ENCODE results near the gene KRT82. TPM values are rescaled to one million over a fixed set of nuclear protein-coding genes. Genes with fewer than 3 reads are reported as not detected.

Gene KRT82
- total RNA-seq, 2 donors from 2014 or later: not detected

DNA sequence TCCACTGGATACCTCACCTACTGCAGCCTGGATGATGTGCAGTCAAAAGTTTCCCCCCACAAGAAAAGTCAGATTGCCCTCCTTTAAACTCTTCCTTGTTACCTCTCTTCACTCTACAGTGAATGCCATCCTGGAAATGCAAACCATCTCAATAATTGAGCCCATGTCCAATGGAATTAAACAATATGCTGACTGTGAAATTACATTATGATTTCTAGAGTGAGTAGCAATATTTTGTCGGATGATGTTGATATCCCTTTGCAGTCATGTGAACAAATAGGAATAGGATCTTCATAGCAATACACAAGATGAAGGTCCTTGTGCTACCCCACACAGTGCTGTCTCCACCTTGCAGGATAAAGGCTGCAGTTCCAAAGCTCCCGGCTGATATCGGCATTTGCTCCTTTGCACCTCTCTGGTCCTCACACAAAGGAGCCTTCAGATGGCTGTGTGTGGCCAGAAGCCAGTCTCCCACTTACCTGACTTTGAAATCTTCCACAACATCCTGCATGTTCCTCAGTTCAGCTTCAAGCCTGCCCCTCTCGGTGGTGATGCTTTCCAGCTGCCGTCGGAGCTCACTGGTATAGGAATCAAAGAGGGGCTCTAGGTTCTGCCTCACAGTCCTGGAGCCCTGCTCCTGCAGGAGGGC, 26.5 kb upstream of the KRT82 start:
- no peaks in the 10 kb centered on the region for H3K36me3 Mint-ChIP-seq (ENCODE audit: insufficient read depth in 2 of 2)
- no peak overlapping the region for H3K27ac Mint-ChIP-seq
- no peaks in the 10 kb centered on the region for H3K9me3 Mint-ChIP-seq
- ATAC-seq (replicated peaks in 1 of 2) (no peak), DNase-seq (no peak)
- H3K4me1 Mint-ChIP-seq (ENCODE audit: low read depth): no peaks in the 10 kb centered on the region
- H3K27me3 Mint-ChIP-seq (ENCODE audit: low read depth): peaks cover 31% of the 10 kb centered on the region
- H3K4me3 Mint-ChIP-seq: no peak overlapping the region

- DNase-seq (no peak), ATAC-seq (replicated peaks in 1 of 2) (no peak)
- no peaks in the 10 kb centered on the region for H3K9me3 Mint-ChIP-seq
- H3K4me1 Mint-ChIP-seq (ENCODE audit: low read depth): no peaks in the 10 kb centered on the region
- H3K4me3 Mint-ChIP-seq: no peak overlapping the region
- H3K27me3 Mint-ChIP-seq (ENCODE audit: low read depth): peaks cover 19% of the 10 kb centered on the region
- H3K27ac Mint-ChIP-seq: no peak overlapping the region
- H3K36me3 Mint-ChIP-seq (ENCODE audit: insufficient read depth in 2 of 2): no peaks in the 10 kb centered on the region
These were observed 22.0 kb upstream of the KRT82 start for GRCh38 chr12:52428121-52428520.

GRCh38 chr12:52427083-52427482, 20.9 kb upstream of the KRT82 start:
- Mint-ChIP-seq H3K4me1 (ENCODE audit: low read depth) (no peaks in the 10 kb centered on the region), H3K27me3 (ENCODE audit: low read depth) (peaks cover 19% of the 10 kb centered on the region), H3K36me3 (ENCODE audit: insufficient read depth in 2 of 2) (no peaks in the 10 kb centered on the region), H3K4me3 (no peak overlapping the region), H3K27ac (no peak overlapping the region), H3K9me3 (no peaks in the 10 kb centered on the region)
- DNase-seq (no peak), ATAC-seq (replicated peaks in 1 of 2) (no peak)

- H3K4me3 Mint-ChIP-seq: no peak overlapping the region
- no peaks in the 10 kb centered on the region for H3K9me3 Mint-ChIP-seq
- no peak for ATAC-seq (replicated peaks in 1 of 2)
- H3K4me1 Mint-ChIP-seq (ENCODE audit: low read depth): no peaks in the 10 kb centered on the region
- no peak for DNase-seq
- H3K27me3 Mint-ChIP-seq (ENCODE audit: low read depth): peaks cover 23% of the 10 kb centered on the region
- no peaks in the 10 kb centered on the region for H3K36me3 Mint-ChIP-seq (ENCODE audit: insufficient read depth in 2 of 2)
- no peak overlapping the region for H3K27ac Mint-ChIP-seq
These were observed 19.9 kb upstream of the KRT82 start for GRCh38 chr12:52426034-52426433.

GRCh38 chr12:52425466-52425865, 19.3 kb upstream of the KRT82 start:
- peaks cover 20% of the 10 kb centered on the region for H3K27me3 Mint-ChIP-seq (ENCODE audit: low read depth)
- H3K36me3 Mint-ChIP-seq (ENCODE audit: insufficient read depth in 2 of 2): no peaks in the 10 kb centered on the region
- no peak for DNase-seq
- H3K4me3 Mint-ChIP-seq: no peak overlapping the region
- no peak overlapping the region for H3K27ac Mint-ChIP-seq
- no peaks in the 10 kb centered on the region for H3K9me3 Mint-ChIP-seq
- ATAC-seq (replicated peaks in 1 of 2): no peak
- no peaks in the 10 kb centered on the region for H3K4me1 Mint-ChIP-seq (ENCODE audit: low read depth)

DNA sequence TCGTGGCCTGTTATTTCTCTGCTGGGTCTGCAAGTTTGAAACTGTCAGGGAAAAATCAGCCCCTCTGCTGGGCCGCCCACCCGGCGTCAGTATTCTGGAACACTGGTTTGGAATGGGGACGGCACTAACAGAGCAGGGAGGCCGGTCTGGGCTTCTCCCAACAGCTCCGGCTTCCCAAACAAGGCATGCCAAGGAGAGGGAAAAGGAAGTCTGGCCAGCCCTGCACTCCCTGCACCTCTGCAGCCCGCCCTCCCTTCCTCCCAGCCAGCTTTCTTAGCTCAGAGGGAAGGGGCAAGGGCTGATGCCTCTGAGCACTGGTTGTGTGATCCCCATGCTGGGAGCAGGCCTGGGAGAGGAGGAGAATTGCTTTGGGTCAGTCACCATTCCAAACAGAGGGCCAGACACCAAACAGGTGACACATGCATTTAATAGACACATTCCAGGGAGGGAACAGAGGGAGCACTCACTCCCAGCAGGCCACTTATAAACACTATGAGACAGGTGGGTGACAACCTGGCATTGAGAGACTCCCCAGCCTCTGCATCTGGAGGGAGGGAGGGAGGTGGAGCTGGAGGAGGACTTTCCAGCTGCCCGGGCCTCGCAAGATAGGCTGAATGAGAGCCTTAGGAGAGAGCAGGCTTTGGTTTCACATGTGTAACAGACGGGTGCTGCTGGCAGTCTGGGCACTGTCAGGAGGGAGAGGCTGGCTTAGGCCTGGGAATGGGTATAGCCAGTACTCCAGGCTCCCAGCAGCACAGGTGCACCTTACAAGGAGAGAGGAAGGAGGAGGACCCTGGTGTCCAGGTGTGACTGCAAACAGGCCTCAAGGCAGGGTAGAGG, 17.7 kb upstream of the KRT82 start:
- H3K27ac Mint-ChIP-seq: no peak overlapping the region
- no peaks in the 10 kb centered on the region for H3K9me3 Mint-ChIP-seq
- no peak for ATAC-seq (replicated peaks in 1 of 2)
- H3K4me1 Mint-ChIP-seq (ENCODE audit: low read depth): no peaks in the 10 kb centered on the region
- DNase-seq: no peak
- H3K27me3 Mint-ChIP-seq (ENCODE audit: low read depth): peaks cover 21% of the 10 kb centered on the region
- no peaks in the 10 kb centered on the region for H3K36me3 Mint-ChIP-seq (ENCODE audit: insufficient read depth in 2 of 2)
- no peak overlapping the region for H3K4me3 Mint-ChIP-seq

GRCh38 chr12:52423035-52423434, 16.9 kb upstream of the KRT82 start:
- Mint-ChIP-seq H3K27ac (no peak overlapping the region), H3K27me3 (ENCODE audit: low read depth) (peaks cover 13% of the 10 kb centered on the region), H3K9me3 (no peaks in the 10 kb centered on the region), H3K4me3 (no peak overlapping the region), H3K36me3 (ENCODE audit: insufficient read depth in 2 of 2) (no peaks in the 10 kb centered on the region), H3K4me1 (ENCODE audit: low read depth) (no peaks in the 10 kb centered on the region)
- no peak for ATAC-seq (replicated peaks in 1 of 2)
- DNase-seq: no peak

DNA sequence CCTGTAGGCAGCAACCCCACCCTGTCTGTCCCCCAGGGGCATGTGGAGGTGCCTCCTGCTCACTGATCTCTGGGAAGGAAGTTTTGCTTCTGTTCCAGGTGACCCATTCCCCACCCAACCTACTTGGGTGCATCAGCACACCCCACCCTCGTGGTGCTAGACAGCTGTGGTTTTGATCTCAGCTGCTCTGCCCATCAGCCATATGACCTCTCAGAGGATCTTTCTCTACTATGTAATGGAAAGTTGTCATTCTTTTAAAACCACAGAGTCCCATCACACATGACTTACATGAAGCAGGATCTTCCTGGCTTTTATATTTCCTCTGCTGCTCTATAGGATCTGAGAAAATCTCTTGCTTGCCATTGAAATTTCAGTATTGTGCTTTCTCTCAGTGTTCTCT, 13.5 kb upstream of the KRT82 start:
- H3K27me3 Mint-ChIP-seq (ENCODE audit: low read depth): peaks cover 13% of the 10 kb centered on the region
- no peaks in the 10 kb centered on the region for H3K36me3 Mint-ChIP-seq (ENCODE audit: insufficient read depth in 2 of 2)
- H3K4me1 Mint-ChIP-seq (ENCODE audit: low read depth): no peaks in the 10 kb centered on the region
- H3K27ac Mint-ChIP-seq: no peak overlapping the region
- ATAC-seq (replicated peaks in 1 of 2) (no peak), DNase-seq (no peak)
- H3K9me3 Mint-ChIP-seq: no peaks in the 10 kb centered on the region
- H3K4me3 Mint-ChIP-seq: no peak overlapping the region

- no peaks in the 10 kb centered on the region for H3K36me3 Mint-ChIP-seq (ENCODE audit: insufficient read depth in 2 of 2)
- DNase-seq (no peak), ATAC-seq (replicated peaks in 1 of 2) (no peak)
- H3K27ac Mint-ChIP-seq: no peak overlapping the region
- no peaks in the 10 kb centered on the region for H3K4me1 Mint-ChIP-seq (ENCODE audit: low read depth)
- peaks cover 13% of the 10 kb centered on the region for H3K27me3 Mint-ChIP-seq (ENCODE audit: low read depth)
- H3K4me3 Mint-ChIP-seq: no peak overlapping the region
- H3K9me3 Mint-ChIP-seq: no peaks in the 10 kb centered on the region
These were observed 12.5 kb upstream of the KRT82 start for GRCh38 chr12:52418576-52419110.

- Mint-ChIP-seq H3K27me3 (ENCODE audit: low read depth) (peaks cover 13% of the 10 kb centered on the region), H3K9me3 (no peaks in the 10 kb centered on the region), H3K27ac (no peak overlapping the region), H3K4me3 (no peak overlapping the region), H3K4me1 (ENCODE audit: low read depth) (no peaks in the 10 kb centered on the region), H3K36me3 (ENCODE audit: insufficient read depth in 2 of 2) (no peaks in the 10 kb centered on the region)
- ATAC-seq (replicated peaks in 1 of 2): no peak
- no peak for DNase-seq
These were observed 11.6 kb upstream of the KRT82 start for GRCh38 chr12:52417740-52418139.

GRCh38 chr12:52416795-52417194, 10.7 kb upstream of the KRT82 start:
- Mint-ChIP-seq H3K36me3 (ENCODE audit: insufficient read depth in 2 of 2) (no peaks in the 10 kb centered on the region), H3K27me3 (ENCODE audit: low read depth) (peaks cover 13% of the 10 kb centered on the region), H3K9me3 (no peaks in the 10 kb centered on the region), H3K27ac (no peak overlapping the region), H3K4me1 (ENCODE audit: low read depth) (no peaks in the 10 kb centered on the region), H3K4me3 (no peak overlapping the region)
- DNase-seq (no peak), ATAC-seq (replicated peaks in 1 of 2) (no peak)

GRCh38 chr12:52415870-52416750, 10.0 kb upstream of the KRT82 start:
- Mint-ChIP-seq H3K4me3 (no peak overlapping the region), H3K27ac (no peak overlapping the region), H3K27me3 (ENCODE audit: low read depth) (peaks cover 6% of the 10 kb centered on the region), H3K4me1 (ENCODE audit: low read depth) (no peaks in the 10 kb centered on the region), H3K9me3 (no peaks in the 10 kb centered on the region), H3K36me3 (ENCODE audit: insufficient read depth in 2 of 2) (no peaks in the 10 kb centered on the region)
- no peak for ATAC-seq (replicated peaks in 1 of 2)
- DNase-seq: no peak

DNA sequence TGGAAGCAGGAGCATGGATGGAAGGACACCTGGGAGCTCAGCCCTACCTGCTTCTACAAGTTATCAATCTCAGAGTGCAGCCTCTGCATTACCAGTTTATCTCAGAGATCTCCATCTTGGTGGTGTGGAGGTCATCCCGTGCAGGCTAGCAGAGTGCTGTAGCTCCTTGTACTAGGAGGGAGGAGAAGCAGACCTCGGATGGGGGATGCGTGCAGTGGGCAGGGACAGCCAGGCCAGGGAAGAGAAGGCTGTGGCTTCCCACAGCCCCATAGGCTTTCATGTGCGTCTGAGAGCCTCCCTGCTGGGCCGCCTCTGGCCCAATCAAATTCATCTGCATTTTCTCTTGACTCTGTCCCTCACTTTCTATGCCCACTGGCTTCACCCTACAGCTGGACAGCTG, 8.8 kb upstream of the KRT82 start:
- no peaks in the 10 kb centered on the region for H3K36me3 Mint-ChIP-seq (ENCODE audit: insufficient read depth in 2 of 2)
- no peak for ATAC-seq (replicated peaks in 1 of 2)

More for the DNA sequence above, 8.8 kb upstream of the KRT82 start:
- Mint-ChIP-seq H3K27me3 (ENCODE audit: low read depth) (peaks cover 2% of the 10 kb centered on the region), H3K4me3 (no peak overlapping the region), H3K27ac (no peak overlapping the region), H3K9me3 (no peaks in the 10 kb centered on the region), H3K4me1 (ENCODE audit: low read depth) (no peaks in the 10 kb centered on the region)
- no peak for DNase-seq

All from activated T-cell treated with anti-CD3 and anti-CD28 coated beads, Interleukin-2, amount 50 U/mL, for 72 hours (primary cell).